ENCODE data around the gene MVD. TPM values are rescaled to one million over a fixed set of nuclear protein-coding genes. Genes with fewer than 3 reads are reported as not detected.

The MVD gene
- total and polyA plus RNA-seq, 4 donors = 39.1 to 135 (median 119) TPM

DNA sequence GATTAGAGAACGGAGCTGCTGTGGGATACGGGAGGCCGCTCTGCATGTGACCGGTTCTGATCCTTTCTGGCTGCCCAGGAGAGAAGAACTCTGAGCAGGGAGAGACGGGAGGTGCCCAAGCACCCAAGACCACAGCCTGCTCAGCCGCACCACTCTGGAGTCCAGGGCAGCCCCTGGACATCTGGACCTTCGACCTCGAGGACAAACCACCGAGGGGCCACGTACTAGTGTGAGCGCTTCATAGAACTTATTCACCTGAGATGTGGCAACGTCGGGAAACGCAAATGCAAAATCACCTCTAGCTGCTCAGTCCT, 37.4 kb upstream of the MVD start:
- no peaks in the 10 kb centered on the region for H3K9me3 ChIP-seq (ENCODE audit: control insufficient read depth in 4 of 4, insufficient read depth in 3 of 4, low read length in 3 of 4)
- H3K4me1 ChIP-seq (ENCODE audit: control insufficient read depth in 5 of 5, insufficient read depth in 5 of 5, low read length in 5 of 5) = peaks cover 0 to 31% (median 4%) of the 10 kb centered on the region in 5 donors
- DNase-seq = no peak
- no peaks in the 10 kb centered on the region for H3K27me3 ChIP-seq (ENCODE audit: control insufficient read depth in 3 of 3, insufficient read depth in 3 of 3, low read length in 2 of 3)
- ATAC-seq (ENCODE audit: insufficient read depth, low FRiP score) = no peak
- 36 to 56% methylated on average over 14 of the region's 14 CpGs for WGBS, 2 donors
- TF ChIP-seq, protein P1, sequence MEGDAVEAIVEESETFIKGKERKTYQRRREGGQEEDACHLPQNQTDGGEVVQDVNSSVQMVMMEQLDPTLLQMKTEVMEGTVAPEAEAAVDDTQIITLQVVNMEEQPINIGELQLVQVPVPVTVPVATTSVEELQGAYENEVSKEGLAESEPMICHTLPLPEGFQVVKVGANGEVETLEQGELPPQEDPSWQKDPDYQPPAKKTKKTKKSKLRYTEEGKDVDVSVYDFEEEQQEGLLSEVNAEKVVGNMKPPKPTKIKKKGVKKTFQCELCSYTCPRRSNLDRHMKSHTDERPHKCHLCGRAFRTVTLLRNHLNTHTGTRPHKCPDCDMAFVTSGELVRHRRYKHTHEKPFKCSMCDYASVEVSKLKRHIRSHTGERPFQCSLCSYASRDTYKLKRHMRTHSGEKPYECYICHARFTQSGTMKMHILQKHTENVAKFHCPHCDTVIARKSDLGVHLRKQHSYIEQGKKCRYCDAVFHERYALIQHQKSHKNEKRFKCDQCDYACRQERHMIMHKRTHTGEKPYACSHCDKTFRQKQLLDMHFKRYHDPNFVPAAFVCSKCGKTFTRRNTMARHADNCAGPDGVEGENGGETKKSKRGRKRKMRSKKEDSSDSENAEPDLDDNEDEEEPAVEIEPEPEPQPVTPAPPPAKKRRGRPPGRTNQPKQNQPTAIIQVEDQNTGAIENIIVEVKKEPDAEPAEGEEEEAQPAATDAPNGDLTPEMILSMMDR (IDR thresholded peaks at IDR 0.05; ENCODE audit: control extremely low read depth, extremely low read depth) = no peak
- peak overlapping the region in 1 of 2 donors; percentile 82 for H3K27ac ChIP-seq (ENCODE audit: low read depth in 1 of 2, low read length in 1 of 2)
- no peak overlapping the region for H3K9ac ChIP-seq (ENCODE audit: insufficient read depth in 1 of 2, low read length in 2 of 2)
- H3K36me3 ChIP-seq (ENCODE audit: control insufficient read depth in 4 of 4, insufficient read depth in 4 of 4, low read length in 4 of 4) = peaks cover 0 to 41% (median 4%) of the 10 kb centered on the region in 4 donors
- H3K4me3 ChIP-seq = no peak overlapping the region

DNA sequence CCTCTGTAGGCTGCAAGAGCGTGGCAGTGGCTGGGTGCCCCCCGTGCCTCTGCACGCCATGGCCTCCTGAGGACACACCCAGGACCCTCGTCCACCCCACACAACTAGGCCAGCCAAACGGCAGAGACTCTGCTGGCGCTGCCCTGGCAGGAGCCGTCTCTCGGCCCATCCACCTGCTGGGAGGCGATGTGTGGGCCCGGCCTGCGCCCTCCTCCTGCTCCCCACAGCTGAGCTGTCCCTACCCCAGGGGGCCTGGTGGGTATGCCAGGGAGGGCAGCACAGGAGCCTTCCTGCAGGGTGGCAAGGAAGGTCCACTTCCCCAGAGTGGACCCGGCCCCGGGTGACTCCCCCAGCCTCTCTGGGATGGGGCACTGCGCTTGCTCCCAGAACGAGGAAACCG, 36.3 kb upstream of the MVD start:
- TF ChIP-seq, protein P1 (IDR thresholded peaks at IDR 0.05; ENCODE audit: control extremely low read depth, extremely low read depth) = no peak
- H3K9ac ChIP-seq (ENCODE audit: insufficient read depth in 1 of 2, low read length in 2 of 2) = no peak overlapping the region
- ATAC-seq (ENCODE audit: insufficient read depth, low FRiP score) (no peak), DNase-seq (no peak)
- H3K27ac ChIP-seq (ENCODE audit: low read depth in 1 of 2, low read length in 1 of 2) = peak overlapping the region in 1 of 2 donors; percentile 42
- H3K4me3 ChIP-seq = no peak overlapping the region
- H3K9me3 ChIP-seq (ENCODE audit: control insufficient read depth in 4 of 4, insufficient read depth in 3 of 4, low read length in 3 of 4) = no peaks in the 10 kb centered on the region
- no peaks in the 10 kb centered on the region for H3K27me3 ChIP-seq (ENCODE audit: control insufficient read depth in 3 of 3, insufficient read depth in 3 of 3, low read length in 2 of 3)
- H3K36me3 ChIP-seq (ENCODE audit: control insufficient read depth in 4 of 4, insufficient read depth in 4 of 4, low read length in 4 of 4) = peaks cover 0 to 41% (median 4%) of the 10 kb centered on the region in 4 donors
- 85 to 95% methylated on average over 16 of the region's 16 CpGs for WGBS, 2 donors
- H3K4me1 ChIP-seq (ENCODE audit: control insufficient read depth in 5 of 5, insufficient read depth in 5 of 5, low read length in 5 of 5) = peaks cover 0 to 24% (median 0%) of the 10 kb centered on the region in 5 donors

DNA sequence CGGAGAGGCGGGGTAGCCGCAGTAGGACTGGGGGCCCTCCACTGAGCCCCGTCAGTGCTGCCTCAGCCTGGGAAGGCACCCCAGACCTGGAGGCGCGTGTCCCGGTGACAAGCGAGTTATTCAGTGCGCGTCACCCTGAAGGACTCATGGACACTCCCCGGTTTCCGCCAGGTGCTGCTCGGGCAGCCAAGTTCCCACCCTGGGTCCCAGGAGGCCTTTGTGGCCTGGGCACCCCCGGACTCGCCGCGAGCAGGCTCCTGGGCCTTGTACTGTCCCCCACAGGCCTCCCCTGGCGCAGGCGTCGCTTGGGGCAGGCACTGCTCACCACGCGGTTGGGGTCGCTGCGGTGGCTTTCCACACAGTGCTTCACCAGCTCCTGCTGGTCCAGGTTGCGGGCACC, 35.8 kb upstream of the MVD start:
- H3K9me3 ChIP-seq (ENCODE audit: control insufficient read depth in 4 of 4, insufficient read depth in 3 of 4, low read length in 3 of 4) = no peaks in the 10 kb centered on the region
- TF ChIP-seq, protein P1 (IDR thresholded peaks at IDR 0.05; ENCODE audit: control extremely low read depth, extremely low read depth) = no peak
- H3K36me3 ChIP-seq (ENCODE audit: control insufficient read depth in 4 of 4, insufficient read depth in 4 of 4, low read length in 4 of 4) = peaks cover 0 to 41% (median 4%) of the 10 kb centered on the region in 4 donors
- DNase-seq (no peak), ATAC-seq (ENCODE audit: insufficient read depth, low FRiP score) (no peak)
- no peaks in the 10 kb centered on the region for H3K27me3 ChIP-seq (ENCODE audit: control insufficient read depth in 3 of 3, insufficient read depth in 3 of 3, low read length in 2 of 3)
- H3K27ac ChIP-seq (ENCODE audit: low read depth in 1 of 2, low read length in 1 of 2) = no peak overlapping the region
- no peak overlapping the region for H3K4me3 ChIP-seq
- 97% methylated on average over 25 of the region's 25 CpGs for WGBS, 2 donors
- no peak overlapping the region for H3K9ac ChIP-seq (ENCODE audit: insufficient read depth in 1 of 2, low read length in 2 of 2)
- H3K4me1 ChIP-seq (ENCODE audit: control insufficient read depth in 5 of 5, insufficient read depth in 5 of 5, low read length in 5 of 5) = peaks cover 0 to 19% (median 0%) of the 10 kb centered on the region in 5 donors
